ENCODE results near the gene SNAPC2.

SNAPC2 gene

GRCh38 chr19:7902796-7903243 lies 17.3 kb upstream of the SNAPC2 start:
- TF ChIP-seq, protein P1, sequence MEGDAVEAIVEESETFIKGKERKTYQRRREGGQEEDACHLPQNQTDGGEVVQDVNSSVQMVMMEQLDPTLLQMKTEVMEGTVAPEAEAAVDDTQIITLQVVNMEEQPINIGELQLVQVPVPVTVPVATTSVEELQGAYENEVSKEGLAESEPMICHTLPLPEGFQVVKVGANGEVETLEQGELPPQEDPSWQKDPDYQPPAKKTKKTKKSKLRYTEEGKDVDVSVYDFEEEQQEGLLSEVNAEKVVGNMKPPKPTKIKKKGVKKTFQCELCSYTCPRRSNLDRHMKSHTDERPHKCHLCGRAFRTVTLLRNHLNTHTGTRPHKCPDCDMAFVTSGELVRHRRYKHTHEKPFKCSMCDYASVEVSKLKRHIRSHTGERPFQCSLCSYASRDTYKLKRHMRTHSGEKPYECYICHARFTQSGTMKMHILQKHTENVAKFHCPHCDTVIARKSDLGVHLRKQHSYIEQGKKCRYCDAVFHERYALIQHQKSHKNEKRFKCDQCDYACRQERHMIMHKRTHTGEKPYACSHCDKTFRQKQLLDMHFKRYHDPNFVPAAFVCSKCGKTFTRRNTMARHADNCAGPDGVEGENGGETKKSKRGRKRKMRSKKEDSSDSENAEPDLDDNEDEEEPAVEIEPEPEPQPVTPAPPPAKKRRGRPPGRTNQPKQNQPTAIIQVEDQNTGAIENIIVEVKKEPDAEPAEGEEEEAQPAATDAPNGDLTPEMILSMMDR (IDR thresholded peaks at IDR 0.05; ENCODE audit: low read depth, low read length), result no peak
- no peak for TF ChIP-seq MYC (IDR thresholded peaks at IDR 0.05; ENCODE audit: low read depth, low read length)
- no peak for DNase-seq (ENCODE audit: low read depth)
- H3K4me3 ChIP-seq (ENCODE audit: low read depth, low read length), result peak overlapping the region; percentile 89

DNA sequence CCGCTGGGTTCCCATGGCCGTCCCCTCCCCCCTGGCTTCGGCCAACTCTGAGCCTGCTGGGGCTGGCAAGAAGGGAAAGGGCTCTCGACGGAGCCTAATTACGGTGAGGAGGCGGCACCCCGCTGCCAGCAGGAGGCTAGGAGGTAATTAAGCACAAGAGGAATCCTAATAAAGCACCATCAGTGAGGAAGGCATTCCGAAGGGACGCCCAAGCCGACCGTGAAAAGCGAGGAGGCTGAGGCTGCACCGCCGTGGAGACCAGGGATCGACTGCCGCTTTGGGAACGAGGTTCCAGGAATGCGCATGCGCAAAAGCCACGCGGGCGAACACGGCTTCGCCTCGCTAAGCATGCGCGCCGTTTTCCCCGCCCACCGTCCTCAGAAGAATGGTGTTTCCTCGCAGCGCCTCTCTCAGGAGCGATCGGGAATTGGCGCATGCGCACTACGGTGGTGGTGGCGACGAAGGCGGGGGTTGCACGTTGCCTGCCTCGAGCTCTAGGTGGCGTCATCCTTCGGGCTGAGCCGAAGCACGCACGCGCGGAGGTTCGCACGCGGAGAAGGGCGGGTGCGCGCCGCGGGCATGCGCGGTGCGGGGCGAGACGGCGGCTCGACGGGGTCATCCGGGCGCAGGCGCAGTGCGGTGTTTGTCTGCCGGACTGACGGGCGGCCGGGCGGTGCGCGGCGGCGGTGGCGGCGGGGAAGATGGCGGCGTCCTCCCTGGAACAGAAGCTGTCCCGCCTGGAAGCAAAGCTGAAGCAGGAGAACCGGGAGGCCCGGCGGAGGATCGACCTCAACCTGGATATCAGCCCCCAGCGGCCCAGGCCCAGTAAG lies 16.7 kb upstream of the SNAPC2 start, which contains the start of gene MAP2K7:
TSS of gene MAP2K7 (plus strand) at position 634 of the 830 bp plus-strand sequence. CDS start at position 702, 68 bp downstream.
- H3K4me3 ChIP-seq (ENCODE audit: low read depth, low read length), result peak within 1 kb of the TSS; percentile 89
- peak; percentile 99 for DNase-seq (ENCODE audit: low read depth)
- TF ChIP-seq MYC (IDR thresholded peaks at IDR 0.05; ENCODE audit: low read depth, low read length) (peak; percentile 98), POLR2A (IDR thresholded peaks at IDR 0.05; ENCODE audit: extremely low read depth, insufficient read length) (peak; percentile 98), MAX (IDR thresholded peaks at IDR 0.05; ENCODE audit: low read depth, low read length) (peak; percentile 99)
- TF ChIP-seq, protein P1 (IDR thresholded peaks at IDR 0.05; ENCODE audit: low read depth, low read length), result peak; percentile 69

DNA sequence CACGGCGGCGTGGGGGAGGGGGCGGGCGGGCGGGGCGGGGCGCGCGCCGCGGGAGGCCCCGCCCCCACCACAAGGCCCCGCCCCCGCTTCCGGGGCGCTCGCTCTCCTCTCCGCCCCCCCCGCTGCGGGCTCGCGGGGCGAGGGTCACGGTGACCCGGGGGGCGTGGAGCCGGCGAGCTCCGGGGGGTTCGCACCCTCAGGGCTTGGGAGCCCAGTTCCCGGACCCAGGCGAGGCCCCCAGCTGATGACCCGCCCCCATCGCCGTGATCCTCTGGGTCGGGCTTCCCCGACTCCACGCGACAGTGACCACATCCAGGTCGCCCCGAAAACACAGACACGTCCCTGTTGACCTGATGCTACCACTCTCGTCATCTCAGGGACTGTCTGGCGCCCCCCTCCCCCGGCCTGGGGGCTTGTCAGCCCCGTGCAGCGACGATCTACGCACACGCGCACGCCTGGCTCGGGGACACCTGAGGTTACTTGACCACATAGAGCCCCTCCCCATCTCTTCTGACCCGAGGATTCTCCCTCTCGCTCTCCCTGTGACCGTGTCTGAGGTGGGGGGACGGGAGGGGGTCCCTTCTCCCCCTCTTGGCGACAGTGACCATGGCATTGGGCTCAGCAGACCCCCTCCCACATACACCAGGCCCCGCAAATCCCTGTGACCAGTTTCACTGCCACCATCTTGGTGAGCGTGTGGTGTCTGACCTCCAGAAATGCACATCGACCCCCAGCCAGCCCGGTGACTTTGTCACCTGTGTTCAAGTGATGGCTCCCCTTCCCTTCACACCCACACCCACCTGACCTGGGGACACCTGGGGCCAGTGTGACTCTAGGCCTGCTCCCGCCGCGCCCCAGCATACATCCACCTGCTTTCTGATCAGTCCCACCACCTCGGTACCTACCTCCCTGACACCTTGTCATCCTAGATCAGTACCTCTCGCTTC lies 15.8 kb upstream of the SNAPC2 start:
- no peak for DNase-seq (ENCODE audit: low read depth)
- H3K4me3 ChIP-seq (ENCODE audit: low read depth, low read length), result peak overlapping the region; percentile 79
- TF ChIP-seq POLR2A (IDR thresholded peaks at IDR 0.05; ENCODE audit: extremely low read depth, insufficient read length), result no peak
- TF ChIP-seq, protein P1 (IDR thresholded peaks at IDR 0.05; ENCODE audit: low read depth, low read length), result no peak
- TF ChIP-seq MAX (IDR thresholded peaks at IDR 0.05; ENCODE audit: low read depth, low read length), result 0 out of 2 replicates have a peak, but pooled peaks have one; percentile 21

DNA sequence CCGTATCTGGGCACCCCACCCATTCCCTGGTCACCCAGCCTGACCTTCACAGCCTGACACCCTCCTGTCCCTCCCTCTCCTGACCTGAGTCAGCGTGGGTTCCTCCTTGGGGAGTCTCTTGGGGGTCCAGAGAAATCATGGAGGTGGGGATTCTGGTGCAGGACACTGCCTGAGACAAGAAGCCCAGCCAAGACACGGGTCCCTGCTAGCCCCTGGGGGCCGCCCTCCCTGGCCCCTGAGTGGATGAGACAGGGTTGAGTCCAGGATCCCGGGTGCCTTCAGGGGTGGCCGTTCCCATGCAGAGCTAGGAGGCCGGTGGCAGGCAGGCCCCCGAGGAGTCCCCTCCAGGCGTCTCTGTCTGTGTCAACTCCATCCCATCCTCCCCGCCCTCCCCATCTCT lies 14.9 kb upstream of the SNAPC2 start:
- TF ChIP-seq POLR2A (IDR thresholded peaks at IDR 0.05; ENCODE audit: extremely low read depth, insufficient read length) (no peak), MYC (IDR thresholded peaks at IDR 0.05; ENCODE audit: low read depth, low read length) (no peak), MAX (IDR thresholded peaks at IDR 0.05; ENCODE audit: low read depth, low read length) (no peak)
- TF ChIP-seq, protein P1 (IDR thresholded peaks at IDR 0.05; ENCODE audit: low read depth, low read length), result no peak
- H3K4me3 ChIP-seq (ENCODE audit: low read depth, low read length), result peak overlapping the region; percentile 79
- DNase-seq (ENCODE audit: low read depth), result no peak

- no peak overlapping the region for H3K4me3 ChIP-seq (ENCODE audit: low read depth, low read length)
- no peak for DNase-seq (ENCODE audit: low read depth)
- TF ChIP-seq, protein P1 (IDR thresholded peaks at IDR 0.05; ENCODE audit: low read depth, low read length), result no peak
- TF ChIP-seq MAX (IDR thresholded peaks at IDR 0.05; ENCODE audit: low read depth, low read length), result no peak
- TF ChIP-seq POLR2A (IDR thresholded peaks at IDR 0.05; ENCODE audit: extremely low read depth, insufficient read length), result no peak
- no peak for TF ChIP-seq MYC (IDR thresholded peaks at IDR 0.05; ENCODE audit: low read depth, low read length)
Observed at GRCh38 chr19:7905859-7906258, 14.3 kb upstream of the SNAPC2 start.

Measured in NB4 (cell line).